ENCODE results near the gene SPOCK3. TPM values are rescaled to one million over a fixed set of nuclear protein-coding genes. Genes with fewer than 3 reads are reported as not detected.

The SPOCK3 gene
- total RNA-seq, 4 donors from 2014 or later: not detected

GRCh38 chr4:167117273-167117672, 117.0 kb downstream of the SPOCK3 start:
- H3K36me3 ChIP-seq: no peaks in the 10 kb centered on the region
- no peak overlapping the region for H3K4me3 ChIP-seq
- H3K27ac ChIP-seq: no peak overlapping the region
- TF ChIP-seq CTCF (IDR thresholded peaks at IDR 0.05) (no peak), POLR2A (IDR thresholded peaks at IDR 0.05) (no peak)
- H3K27me3 ChIP-seq: peaks cover 0 to 16% (median 0%) of the 10 kb centered on the region in 4 donors
- DNase-seq: no peak
- no peaks in the 10 kb centered on the region for H3K9me3 ChIP-seq
- WGBS, 2 donors: 32 to 50% methylated on average over 4 of the region's 4 CpGs
- intact Hi-C loops (cut with DNase I): no loop called here
- H3K4me1 ChIP-seq: peaks cover 0 to 9% (median 0%) of the 10 kb centered on the region in 3 donors

- DNase-seq: no peak
- intact Hi-C loops (cut with DNase I): no loop called here
- H3K27ac ChIP-seq: no peak overlapping the region
- no peaks in the 10 kb centered on the region for H3K36me3 ChIP-seq
- no peaks in the 10 kb centered on the region for H3K9me3 ChIP-seq
- no peak overlapping the region for H3K4me3 ChIP-seq
- peaks cover 0 to 13% (median 0%) of the 10 kb centered on the region in 4 donors for H3K27me3 ChIP-seq
- WGBS, 2 donors: 60 to 63% methylated on average over 4 of the region's 4 CpGs
- H3K4me1 ChIP-seq: peaks cover 0 to 9% (median 0%) of the 10 kb centered on the region in 3 donors
- TF ChIP-seq CTCF (IDR thresholded peaks at IDR 0.05) (no peak), POLR2A (IDR thresholded peaks at IDR 0.05) (no peak)
These were observed 119.8 kb downstream of the SPOCK3 start for GRCh38 chr4:167114416-167114971.

GRCh38 chr4:167111622-167112021, 122.7 kb downstream of the SPOCK3 start:
- WGBS, 2 donors: 50 to 82% methylated on average over 1 of the region's 1 CpG
- Histone ChIP-seq H3K27ac (no peak overlapping the region), H3K4me3 (no peak overlapping the region), H3K9me3 (no peaks in the 10 kb centered on the region), H3K4me1 (no peaks in the 10 kb centered on the region), H3K27me3 (peaks cover 0 to 8% (median 0%) of the 10 kb centered on the region in 4 donors), H3K36me3 (no peaks in the 10 kb centered on the region)
- DNase-seq: no peak
- intact Hi-C loops (cut with DNase I): no loop called here
- no peak for TF ChIP-seq POLR2A (IDR thresholded peaks at IDR 0.05)
- TF ChIP-seq CTCF (IDR thresholded peaks at IDR 0.05): no peak

GRCh38 chr4:167111092-167111491, 123.2 kb downstream of the SPOCK3 start:
- H3K36me3 ChIP-seq: no peaks in the 10 kb centered on the region
- intact Hi-C loops (cut with DNase I): no loop called here
- TF ChIP-seq CTCF (IDR thresholded peaks at IDR 0.05) (no peak), POLR2A (IDR thresholded peaks at IDR 0.05) (no peak)

GRCh38 chr4:167109859-167110258, 124.4 kb downstream of the SPOCK3 start:
- intact Hi-C loops (cut with DNase I): no loop called here
- Histone ChIP-seq H3K4me3 (no peak overlapping the region), H3K27me3 (peaks cover 0 to 8% (median 0%) of the 10 kb centered on the region in 4 donors), H3K27ac (no peak overlapping the region), H3K4me1 (no peaks in the 10 kb centered on the region), H3K9me3 (no peaks in the 10 kb centered on the region), H3K36me3 (no peaks in the 10 kb centered on the region)
- no peak for DNase-seq
- 86 to 87% methylated on average over 3 of the region's 3 CpGs for WGBS, 2 donors
- TF ChIP-seq POLR2A (IDR thresholded peaks at IDR 0.05): no peak
- no peak for TF ChIP-seq CTCF (IDR thresholded peaks at IDR 0.05)

More at GRCh38 chr4:167111092-167111491, 123.2 kb downstream of the SPOCK3 start:
- WGBS, 2 donors: 86 to 89% methylated on average over 2 of the region's 2 CpGs
- Histone ChIP-seq H3K27me3 (peaks cover 0 to 8% (median 0%) of the 10 kb centered on the region in 4 donors), H3K27ac (no peak overlapping the region), H3K4me1 (no peaks in the 10 kb centered on the region), H3K4me3 (no peak overlapping the region), H3K9me3 (no peaks in the 10 kb centered on the region)
- no peak for DNase-seq
